ENCODE data around the gene LENG8. TPM values are rescaled to one million over a fixed set of nuclear protein-coding genes. Genes with fewer than 3 reads are reported as not detected.

Gene LENG8
- total RNA-seq, 1 experiment from 2014 or later: 55.5 TPM

- intact Hi-C loops (cut with micrococcal nuclease): loop anchor here (2.0 kb wide), 1 partner anchor 31 kb away; the partner anchor contains the start of gene LENG9
- ChIA-PET CTCF (interaction anchor here (0.9 to 1.4 kb wide), 2 partner anchors 31 to 46 kb away, joined by 4 to 15 read pairs; no protein-coding TSS in a partner anchor), POLR2A (ENCODE audit: unreplicated experiment) (interaction anchor here (0.6 kb wide), 1 partner anchor 19 kb away, joined by 8 read pairs; no protein-coding TSS in a partner anchor)
- peak; percentile 55 for ATAC-seq
- H3K9me3 ChIP-seq (ENCODE audit: low read length): no peaks in the 10 kb centered on the region
- H2AFZ ChIP-seq (ENCODE audit: low read length): peak overlapping the region; percentile 73; the same call in 1 of the 2 replicates
- no peak for TF ChIP-seq EZH2 (IDR thresholded peaks at IDR 0.05; ENCODE audit: low read length, unreplicated experiment)
- no peak for TF ChIP-seq EZH2phosphoT487 (IDR thresholded peaks at IDR 0.05; ENCODE audit: borderline replicate concordance, low read length)
- TF ChIP-seq, protein P1, sequence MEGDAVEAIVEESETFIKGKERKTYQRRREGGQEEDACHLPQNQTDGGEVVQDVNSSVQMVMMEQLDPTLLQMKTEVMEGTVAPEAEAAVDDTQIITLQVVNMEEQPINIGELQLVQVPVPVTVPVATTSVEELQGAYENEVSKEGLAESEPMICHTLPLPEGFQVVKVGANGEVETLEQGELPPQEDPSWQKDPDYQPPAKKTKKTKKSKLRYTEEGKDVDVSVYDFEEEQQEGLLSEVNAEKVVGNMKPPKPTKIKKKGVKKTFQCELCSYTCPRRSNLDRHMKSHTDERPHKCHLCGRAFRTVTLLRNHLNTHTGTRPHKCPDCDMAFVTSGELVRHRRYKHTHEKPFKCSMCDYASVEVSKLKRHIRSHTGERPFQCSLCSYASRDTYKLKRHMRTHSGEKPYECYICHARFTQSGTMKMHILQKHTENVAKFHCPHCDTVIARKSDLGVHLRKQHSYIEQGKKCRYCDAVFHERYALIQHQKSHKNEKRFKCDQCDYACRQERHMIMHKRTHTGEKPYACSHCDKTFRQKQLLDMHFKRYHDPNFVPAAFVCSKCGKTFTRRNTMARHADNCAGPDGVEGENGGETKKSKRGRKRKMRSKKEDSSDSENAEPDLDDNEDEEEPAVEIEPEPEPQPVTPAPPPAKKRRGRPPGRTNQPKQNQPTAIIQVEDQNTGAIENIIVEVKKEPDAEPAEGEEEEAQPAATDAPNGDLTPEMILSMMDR (conservative IDR thresholded peaks at IDR 0.05; ENCODE audit: low read depth, low read length): no peak
- peaks cover 29% of the 10 kb centered on the region for H3K4me1 ChIP-seq (ENCODE audit: insufficient read depth, low read length)
- BruUV-seq (replicated peaks): no TSS peak
- peak overlapping the region; percentile 89 for H3K27ac ChIP-seq (ENCODE audit: low read length)
- no peaks in the 10 kb centered on the region for H3K79me2 ChIP-seq (ENCODE audit: low read length)
- H3K4me2 ChIP-seq (ENCODE audit: low read length): peak overlapping the region; percentile 91
- H3K27me3 ChIP-seq (ENCODE audit: low read length): no peaks in the 10 kb centered on the region
- H3K9me2 ChIP-seq (replicated peaks; ENCODE audit: low read length): no peaks in the 10 kb centered on the region
- no peaks in the 10 kb centered on the region for H3K36me3 ChIP-seq (ENCODE audit: low read depth, low read length)
- H4K20me1 ChIP-seq (ENCODE audit: low read length): no peaks in the 10 kb centered on the region
- DNase-seq: peak; percentile 96
- peak overlapping the region; percentile 50 for H3K9ac ChIP-seq (ENCODE audit: low read length)
- H3F3A ChIP-seq (ENCODE audit: low read length, unreplicated experiment): no peaks in the 10 kb centered on the region
- peak overlapping the region; percentile 66 for H3K4me3 ChIP-seq (ENCODE audit: low read length)
Measured at GRCh38 chr19:54431255-54431838, 17.7 kb upstream of the LENG8 start.

GRCh38 chr19:54432144-54432738 is 16.8 kb upstream of the LENG8 start:
- Histone ChIP-seq H3K4me3 (ENCODE audit: low read length) (no peak overlapping the region; the same call in 1 of the 2 replicates), H2AFZ (ENCODE audit: low read length) (no peak overlapping the region), H3F3A (ENCODE audit: low read length, unreplicated experiment) (no peaks in the 10 kb centered on the region), H3K9me3 (ENCODE audit: low read length) (no peaks in the 10 kb centered on the region), H3K9me2 (replicated peaks; ENCODE audit: low read length) (no peaks in the 10 kb centered on the region), H3K36me3 (ENCODE audit: low read depth, low read length) (no peaks in the 10 kb centered on the region), H3K4me1 (ENCODE audit: insufficient read depth, low read length) (peaks cover 25% of the 10 kb centered on the region), H3K27me3 (ENCODE audit: low read length) (no peaks in the 10 kb centered on the region), H3K4me2 (ENCODE audit: low read length) (peak overlapping the region; percentile 91), H3K79me2 (ENCODE audit: low read length) (no peaks in the 10 kb centered on the region), H4K20me1 (ENCODE audit: low read length) (no peaks in the 10 kb centered on the region), H3K27ac (ENCODE audit: low read length) (peak overlapping the region; percentile 89), H3K9ac (ENCODE audit: low read length) (peak overlapping the region; percentile 50)
- intact Hi-C loops (cut with micrococcal nuclease): no loop called here
- ATAC-seq (peak; percentile 50), DNase-seq (peak; percentile 98)
- CTCF ChIA-PET: interaction anchor here (1.4 kb wide), 1 partner anchor 30 kb away, joined by 4 read pairs; no protein-coding TSS in a partner anchor
- BruUV-seq (replicated peaks): no TSS peak
- TF ChIP-seq, protein P1 (conservative IDR thresholded peaks at IDR 0.05; ENCODE audit: low read depth, low read length): no peak
- TF ChIP-seq EZH2 (IDR thresholded peaks at IDR 0.05; ENCODE audit: low read length, unreplicated experiment) (no peak), EZH2phosphoT487 (IDR thresholded peaks at IDR 0.05; ENCODE audit: borderline replicate concordance, low read length) (no peak)
- POLR2A ChIA-PET (ENCODE audit: unreplicated experiment): interaction anchor here (0.6 kb wide), 1 partner anchor 18 kb away, joined by 8 read pairs; no protein-coding TSS in a partner anchor

- H3K4me3 ChIP-seq (ENCODE audit: low read length): no peak overlapping the region
Measured at GRCh38 chr19:54433697-54434096, 15.3 kb upstream of the LENG8 start.

More at GRCh38 chr19:54433697-54434096, 15.3 kb upstream of the LENG8 start:
- ATAC-seq (no peak), DNase-seq (no peak)
- intact Hi-C loops (cut with micrococcal nuclease): no loop called here
- no peaks in the 10 kb centered on the region for H4K20me1 ChIP-seq (ENCODE audit: low read length)
- CTCF ChIA-PET: no interaction called here
- H3K9ac ChIP-seq (ENCODE audit: low read length): no peak overlapping the region
- no peak overlapping the region for H3K27ac ChIP-seq (ENCODE audit: low read length)
- POLR2A ChIA-PET (ENCODE audit: unreplicated experiment): no interaction called here
- no peaks in the 10 kb centered on the region for H3K9me3 ChIP-seq (ENCODE audit: low read length)
- no peaks in the 10 kb centered on the region for H3F3A ChIP-seq (ENCODE audit: low read length, unreplicated experiment)
- peaks cover 25% of the 10 kb centered on the region for H3K4me1 ChIP-seq (ENCODE audit: insufficient read depth, low read length)
- no peaks in the 10 kb centered on the region for H3K36me3 ChIP-seq (ENCODE audit: low read depth, low read length)
- no peak overlapping the region for H2AFZ ChIP-seq (ENCODE audit: low read length)
- TF ChIP-seq, protein P1 (conservative IDR thresholded peaks at IDR 0.05; ENCODE audit: low read depth, low read length): no peak
- TF ChIP-seq EZH2phosphoT487 (IDR thresholded peaks at IDR 0.05; ENCODE audit: borderline replicate concordance, low read length) (no peak), EZH2 (IDR thresholded peaks at IDR 0.05; ENCODE audit: low read length, unreplicated experiment) (no peak)
- no peaks in the 10 kb centered on the region for H3K9me2 ChIP-seq (replicated peaks; ENCODE audit: low read length)
- H3K27me3 ChIP-seq (ENCODE audit: low read length): no peaks in the 10 kb centered on the region
- H3K4me2 ChIP-seq (ENCODE audit: low read length): no peak overlapping the region
- H3K79me2 ChIP-seq (ENCODE audit: low read length): no peaks in the 10 kb centered on the region
- no TSS peak for BruUV-seq (replicated peaks)

Data from PC-3 (cell line).